HG03558 (cell line): ENCODE results near the gene MKNK2.
"Not testable (repeated sequence)": the region's sequence is repeated elsewhere in the genome, so short reads cannot be mapped to it uniquely, and the experiment has no call there.

Experiments
- ATAC-seq: cut with Tn5 transposase; IDR thresholded peaks from one replicate; pipeline ENCODE4 v1.9.1; 2021; ENCODE audit warnings: moderate number of reproducible peaks; ENCODE audit not compliant: unreplicated experiment; ENCODE audit errors: extremely low read depth

The MKNK2 gene

GRCh38 chr19:2003874-2004273 is 47.2 kb downstream of the MKNK2 start:
- ATAC-seq = no peak

DNA sequence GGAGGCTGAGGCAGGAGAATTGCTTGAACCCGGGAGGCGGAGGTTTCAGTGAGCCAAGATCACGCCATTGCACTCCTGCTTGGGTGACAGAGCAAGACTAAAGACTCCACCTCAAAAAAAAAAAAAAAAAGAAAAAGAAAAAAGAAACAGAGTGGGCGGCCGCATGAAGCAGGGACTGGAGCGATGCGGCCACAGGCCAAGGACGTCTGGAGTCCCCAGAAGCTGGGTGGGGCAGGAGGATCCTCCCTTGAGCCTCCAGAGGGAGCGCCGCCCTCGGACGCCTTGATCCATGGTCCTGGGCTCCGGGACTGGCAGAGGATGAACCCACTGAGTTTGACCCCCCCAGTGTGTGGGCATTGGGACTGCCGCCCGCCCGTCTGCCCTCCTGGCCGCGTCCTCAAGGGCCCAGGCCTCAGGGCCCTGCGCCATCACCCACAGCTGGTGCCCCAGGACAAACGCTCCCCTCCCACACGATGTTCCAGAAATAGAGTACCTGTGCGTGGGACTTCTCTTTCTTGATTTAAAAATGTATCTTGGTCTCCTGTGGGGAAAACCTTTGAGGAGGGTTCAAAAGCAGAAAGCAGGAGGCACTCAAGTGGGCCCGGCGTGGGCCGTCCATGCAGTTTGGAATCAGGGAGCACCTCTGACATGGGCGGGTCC is 51.1 kb downstream of the MKNK2 start:
- ATAC-seq = no peak

DNA sequence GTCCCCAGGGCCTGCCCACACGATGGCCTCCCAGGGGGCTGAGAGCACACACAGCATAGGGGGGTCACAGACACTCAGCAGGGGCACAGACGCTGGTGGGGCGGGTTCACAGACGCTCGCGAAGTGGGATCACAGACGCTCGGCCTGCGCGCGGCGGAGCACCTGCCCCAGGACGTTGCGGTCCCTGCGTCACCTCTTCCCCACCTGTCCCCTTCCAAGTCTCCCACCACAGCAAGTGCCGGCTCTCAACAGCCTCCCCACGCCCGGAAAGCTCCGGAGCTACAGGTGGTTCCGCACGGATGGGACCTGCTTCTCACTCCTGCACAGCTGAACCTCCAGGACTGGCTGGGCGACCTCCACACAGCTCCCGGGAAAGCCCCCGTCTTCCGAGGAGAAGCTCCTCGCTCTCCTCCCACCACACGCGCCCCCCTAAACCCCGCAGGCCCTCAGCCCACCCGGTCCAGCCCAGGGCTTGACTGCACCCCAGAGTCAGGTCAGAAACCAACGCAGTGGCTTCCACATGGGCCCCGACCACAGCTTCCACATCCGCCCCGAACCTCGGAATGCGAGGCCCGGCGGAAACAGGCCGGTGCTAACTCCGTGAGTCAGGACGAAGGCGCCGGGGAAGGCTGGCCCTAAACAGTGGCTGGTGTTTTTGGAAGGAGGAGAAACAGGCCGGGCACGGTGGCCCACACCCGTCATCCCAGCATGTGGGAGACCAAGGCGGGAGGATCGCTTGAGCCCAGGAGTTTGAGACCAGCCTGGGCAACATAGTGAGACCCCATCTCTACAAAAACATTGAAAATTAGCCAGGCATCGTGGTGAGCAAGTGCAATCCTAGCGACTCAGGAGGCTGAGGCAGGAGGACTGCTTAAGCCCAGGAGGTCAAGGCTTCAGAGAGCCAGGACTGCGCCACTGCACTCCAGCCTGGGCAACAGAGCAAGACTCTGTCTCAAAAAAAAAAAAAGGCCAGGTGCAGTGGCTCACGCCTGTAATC is 52.0 kb downstream of the MKNK2 start:
- ATAC-seq = no peak

GRCh38 chr19:1997353-1998233 is 53.5 kb downstream of the MKNK2 start:
- ATAC-seq = no peak

DNA sequence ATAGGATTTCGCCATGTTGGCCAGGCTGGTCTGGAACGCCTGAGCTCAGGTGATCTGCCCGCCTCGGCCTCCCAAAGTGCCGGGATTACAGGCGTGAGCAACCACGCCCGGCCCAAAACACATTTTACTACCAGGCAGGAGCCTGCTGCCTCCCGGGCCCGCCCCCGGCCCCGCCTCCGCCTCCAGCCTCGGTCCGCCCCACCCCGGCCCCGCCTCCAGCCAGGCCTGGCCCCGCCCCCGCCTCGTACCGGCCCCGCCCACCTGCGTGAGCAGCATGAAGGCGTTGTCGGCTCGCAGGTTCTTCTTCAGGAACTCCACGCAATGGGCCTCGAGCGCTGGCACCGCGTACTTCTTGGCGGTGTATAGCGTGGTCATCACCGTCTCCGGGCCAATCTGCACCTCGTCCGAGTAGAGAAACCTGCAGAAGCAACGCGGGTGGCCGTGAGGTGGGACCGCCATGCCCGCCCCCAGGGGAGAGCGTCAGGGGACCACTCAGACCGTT is 58.2 kb downstream of the MKNK2 start:
- ATAC-seq = no peak

DNA sequence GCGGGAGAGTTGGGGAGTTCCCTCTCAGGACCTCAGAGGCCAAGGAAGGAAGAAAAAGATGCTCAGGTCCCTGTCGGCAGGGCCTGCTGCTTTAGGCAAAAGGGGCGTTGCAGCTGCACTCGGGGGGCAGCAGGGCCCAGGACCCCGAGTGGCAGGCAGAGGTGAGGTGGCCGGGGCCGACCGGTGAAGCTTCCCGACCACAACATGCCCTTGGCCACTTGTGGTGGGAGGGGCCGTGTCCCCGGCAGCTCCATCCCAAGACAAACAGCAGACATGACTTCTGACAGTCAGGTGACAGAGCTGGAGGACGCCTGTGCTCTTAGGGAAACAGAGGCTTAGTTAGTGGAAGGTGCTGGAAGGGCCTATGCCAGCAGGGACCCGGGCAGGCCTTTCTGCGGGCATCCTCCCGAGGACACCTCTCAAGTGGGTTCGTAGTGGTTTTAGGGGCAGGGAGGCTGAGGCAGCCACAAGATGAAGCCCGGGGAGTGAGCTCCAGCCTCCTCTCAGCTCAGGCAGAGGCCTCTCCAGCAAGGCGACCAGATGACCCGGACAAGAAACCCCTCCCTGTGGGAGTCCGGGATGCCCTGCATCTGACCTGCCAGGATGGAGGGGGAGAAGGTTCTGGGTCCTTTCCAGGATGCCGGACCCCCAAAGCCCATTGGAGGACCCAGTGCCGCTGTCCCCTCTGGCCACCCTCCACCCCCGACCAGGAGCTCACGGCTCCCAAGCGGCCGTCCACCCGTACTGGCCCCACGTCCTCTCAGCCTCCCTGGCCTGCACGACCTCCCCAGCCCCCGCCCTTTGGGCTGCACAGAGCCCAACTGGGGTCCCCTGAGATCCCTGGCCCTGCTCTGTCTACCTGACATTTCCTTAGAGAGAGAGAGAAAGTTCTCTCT is 59.8 kb downstream of the MKNK2 start:
- no peak for ATAC-seq

DNA sequence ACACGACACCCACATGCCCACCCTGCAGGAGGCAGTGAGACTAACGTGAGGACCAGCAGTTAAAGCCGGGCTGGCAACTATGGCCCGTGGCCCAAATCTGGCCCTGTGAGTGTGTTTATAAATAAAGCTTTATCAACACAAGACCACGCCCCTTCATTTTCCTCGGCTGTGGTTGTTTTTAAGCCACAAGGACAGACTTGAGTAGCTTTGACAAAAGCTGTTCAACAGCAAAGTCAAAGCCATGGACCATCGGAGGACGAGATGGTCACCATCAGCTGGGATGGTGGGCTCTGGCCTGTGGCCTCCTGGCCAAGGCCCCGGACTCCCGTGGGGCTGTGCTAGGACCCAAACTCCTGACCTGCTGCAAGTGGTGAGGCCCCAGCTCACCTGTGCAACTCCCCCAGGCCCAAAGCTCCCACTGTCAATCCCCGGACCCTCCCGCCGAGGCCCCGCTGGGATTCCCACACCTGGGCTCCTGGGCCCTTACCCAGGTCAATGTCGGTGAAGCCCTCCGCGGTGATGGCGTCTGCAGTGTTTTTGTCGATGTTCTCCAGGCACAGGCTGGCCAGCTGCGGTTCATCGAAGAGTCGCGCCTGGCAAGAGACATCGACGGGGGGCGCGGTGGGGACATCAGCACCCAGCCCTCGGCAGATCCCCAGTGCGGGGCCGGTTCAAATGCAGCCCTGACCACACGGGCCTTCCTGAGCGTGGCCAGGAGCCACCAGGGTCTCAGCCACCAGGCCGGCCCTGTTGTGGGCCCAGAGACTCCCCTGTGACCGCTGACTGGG is 60.6 kb downstream of the MKNK2 start:
- ATAC-seq = no peak

DNA sequence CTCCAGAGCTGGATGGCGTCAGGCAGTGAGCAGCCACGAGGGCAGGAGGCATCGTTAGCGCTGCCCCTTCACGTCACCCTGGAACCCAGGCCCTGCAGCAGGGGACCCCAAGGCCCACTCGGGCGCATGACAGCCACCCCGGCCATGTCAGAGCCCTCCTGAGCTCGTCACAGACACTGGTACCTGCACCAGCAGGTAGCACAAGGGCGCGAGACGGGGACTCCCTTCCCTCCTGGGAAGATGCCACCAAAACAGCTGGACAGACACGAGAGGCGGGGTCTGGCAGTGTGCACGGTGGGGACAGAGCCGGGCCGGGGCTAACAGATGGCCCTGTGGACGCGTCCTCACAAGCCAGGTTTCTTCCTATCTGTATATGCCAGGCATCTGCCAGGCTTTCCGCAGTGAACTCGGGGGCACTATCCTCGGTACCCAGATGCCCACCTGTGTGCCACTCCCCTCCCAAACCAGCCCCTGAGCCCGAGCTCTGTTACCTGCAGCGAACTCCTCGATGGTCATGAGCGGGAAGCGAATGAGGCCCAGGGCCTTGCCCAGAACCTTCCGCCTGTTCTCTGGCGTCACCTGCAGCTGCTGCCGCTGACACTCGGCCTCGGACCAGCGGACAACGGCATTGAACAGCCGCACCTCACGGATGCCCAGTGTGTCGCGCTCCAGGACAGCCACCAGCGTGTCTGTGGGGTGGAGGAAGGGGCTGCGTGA is 61.4 kb downstream of the MKNK2 start:
- no peak for ATAC-seq

DNA sequence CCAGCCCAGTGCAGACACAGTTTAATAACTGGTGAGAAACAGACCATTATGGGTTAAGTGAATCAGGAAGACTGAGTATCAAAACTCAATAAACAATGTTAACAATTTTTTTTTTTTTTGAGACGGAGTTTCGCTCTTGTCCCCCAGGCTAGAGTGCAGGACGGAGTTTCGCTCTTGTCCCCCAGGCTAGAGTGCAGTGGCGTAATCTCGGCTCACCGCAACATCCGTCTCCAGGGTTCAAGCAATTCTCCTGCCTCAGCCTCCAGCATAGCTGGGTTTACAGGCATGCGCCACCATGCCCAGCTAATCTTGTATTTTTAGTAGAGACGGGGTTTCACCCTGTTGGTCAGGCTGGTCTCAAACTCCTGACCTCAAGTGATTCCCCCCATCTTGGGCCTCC is 62.6 kb downstream of the MKNK2 start:
- not testable (repeated sequence) for ATAC-seq
